HepG2 (cell line): ENCODE measurements around the gene ATP2B2. TPM values are rescaled to one million over a fixed set of nuclear protein-coding genes. Genes with fewer than 3 reads are reported as not detected.

Source experiments
- ATAC-seq: fragments of 200-7000 bp; cut with Tn5 transposase; 3 replicates; pipeline ENCODE4 v1.9.1; 2020; ENCODE audit warnings: mild to moderate bottlenecking, moderate library complexity
- BruUV-seq: library from RNA; stranded (reverse); fragments of 400-500 nt; replicated peaks from 2 replicates; lab custom pipeline; 2021; lab: Mats Ljungman, UMichigan
- CTCF ChIA-PET: fragments of 300-600 bp; formaldehyde crosslinking; extraction: SDS; loops from one replicate; lab custom pipeline; 2021; ENCODE audit warnings: low total read pairs, inconsistent platforms, low intra/inter-chr PET ratio; lab: Yijun Ruan, JAX
- POLR2A ChIA-PET: fragments of 350-600 bp; sonication (Branson Sonifier 250); formaldehyde crosslinking; loops from one replicate; lab custom pipeline; 2020; ENCODE audit warnings: antibody characterized with exemption, inconsistent platforms; lab: Yijun Ruan, JAX
- DNase-seq: peaks from one replicate; pipeline ENCODE4 v3.0.0-alpha.2; 2015; ENCODE audit warnings: low spot score
- FAIRE-seq: peaks from 3 replicates; lab custom pipeline; 2011; peaks lifted over from hg19 to GRCh38; lab: Jason Lieb, UNC
- H2AFZ ChIP-seq: one replicate; pipeline ENCODE4 v1.6.1; 2011; ENCODE audit warnings: low read length, inconsistent platforms
- H3K27ac ChIP-seq: fragments of 300-600 bp; 3 replicates; pipeline ENCODE4 v1.8.0; 2011; ENCODE audit warnings: mixed run types, mild to moderate bottlenecking, mixed read lengths, low read length, inconsistent platforms; ENCODE audit not compliant: insufficient read depth; ENCODE audit errors: extremely low read length
- H3K27me3 ChIP-seq, 2 experiments: fragments of 200-600 bp in 1 of 2; 2 replicates in 1 of 2; 3 replicates in 1 of 2; pipeline versions ENCODE4 v1.6.0 to v1.8.0; 2011; ENCODE audit warnings: low read length in 2 of 2, mild to moderate bottlenecking in 2 of 2, moderate library complexity in 2 of 2, inconsistent platforms in 1 of 2; ENCODE audit not compliant: insufficient read depth in 2 of 2, control insufficient read depth in 1 of 2
- H3K36me3 ChIP-seq, 2 experiments: fragments of 200-600 bp in 1 of 2; replicated peaks in 1 of 2; 2 replicates in 1 of 2; 3 replicates in 1 of 2; pipeline versions ENCODE4 v1.5.1 to v1.8.0; 2011; ENCODE audit warnings: low read length in 2 of 2, inconsistent platforms in 1 of 2; ENCODE audit not compliant: insufficient read depth in 2 of 2, control insufficient read depth in 1 of 2
- H3K4me1 ChIP-seq: 2 replicates; pipeline ENCODE4 v1.5.1; 2012; ENCODE audit warnings: low read length, inconsistent platforms; ENCODE audit not compliant: insufficient read depth
- H3K4me2 ChIP-seq: 2 replicates; pipeline ENCODE4 v1.6.0; 2011; ENCODE audit warnings: low read depth, low read length, inconsistent platforms
- H3K4me3 ChIP-seq, 3 experiments: fragments of 200-600 bp in 1 of 3; sonication (generic), shearing (Covaris generic) in 1 of 3; replicated peaks in 1 of 3; 2 replicates each; pipeline ENCODE4 v1.5.1; 2011 to 2016; ENCODE audit warnings: low read length in 3 of 3, inconsistent platforms in 2 of 3, low read depth in 2 of 3, mild to moderate bottlenecking in 2 of 3, control low read depth in 1 of 3, mixed read lengths in 1 of 3; ENCODE audit not compliant: insufficient read depth in 1 of 3
- H3K79me2 ChIP-seq: one replicate; pipeline ENCODE4 v1.6.1; 2011; ENCODE audit warnings: low read length, inconsistent platforms; ENCODE audit not compliant: insufficient read depth
- H3K9ac ChIP-seq: 2 replicates; pipeline ENCODE4 v1.6.0; 2011; ENCODE audit warnings: mild to moderate bottlenecking, low read depth, low read length, inconsistent platforms; ENCODE audit not compliant: insufficient read depth
- H3K9me3 ChIP-seq: 2 replicates; pipeline ENCODE4 v1.5.1; 2012; ENCODE audit warnings: mild to moderate bottlenecking, low read length
- H4K20me1 ChIP-seq: 2 replicates; pipeline ENCODE4 v1.6.0; 2011; ENCODE audit warnings: inconsistent platforms, mild to moderate bottlenecking, low read length, moderate library complexity; ENCODE audit not compliant: insufficient read depth
- CTCF ChIP-seq: sonication (generic); formaldehyde crosslinking; IDR thresholded peaks from 2 replicates; pipeline ENCODE4 v1.5.0; 2020; ENCODE audit warnings: mild to moderate bottlenecking, missing genetic modification reagents, moderate library complexity
- FIP1L1 ChIP-seq: fragments of 200-400 bp; formaldehyde crosslinking; IDR thresholded peaks from 2 replicates; pipeline ENCODE4 v1.6.1; 2018; ENCODE audit warnings: low read depth, mild to moderate bottlenecking, low read length, moderate library complexity, borderline replicate concordance; ENCODE audit not compliant: insufficient read depth
- HOMEZ ChIP-seq: IDR thresholded peaks from 2 replicates; pipeline ENCODE4 v1.6.1; 2016; ENCODE audit warnings: low read depth
- JARID2 ChIP-seq: sonication (generic); formaldehyde crosslinking; IDR thresholded peaks from 2 replicates; pipeline ENCODE4 v1.8.1; 2023; ENCODE audit warnings: missing genetic modification reagents, inconsistent platforms; ENCODE audit not compliant: insufficient replicate concordance
- MTF1 ChIP-seq: sonication (generic); formaldehyde crosslinking; IDR thresholded peaks from 2 replicates; pipeline ENCODE4 v1.5.0; 2020; ENCODE audit warnings: missing genetic modification reagents
- PRDM15 ChIP-seq: sonication (generic); formaldehyde crosslinking; IDR thresholded peaks from 2 replicates; pipeline ENCODE4 v1.4.0; 2020; ENCODE audit warnings: missing genetic modification reagents
- WGBS: methylation state at CpG from one replicate; pipeline ENCODE4 v1.1.6; 2017; ENCODE audit warnings: low lambda C conversion rate; 5-methylcytosine and 5-hydroxymethylcytosine counted together
- in situ Hi-C: cut with HindIII; loops from 2 replicates; pipeline ENCODE4 v1.10.0; 2017; ENCODE audit warnings: low pct_unique_long_range_greater_than_20kb; ENCODE audit not compliant: extremely low pct_ligation_motif_present
- intact Hi-C: fragments of 100-400 bp; cut with micrococcal nuclease; formaldehyde crosslinking; loops from one replicate; pipeline ENCODE4 v1.10.0; 2022; ENCODE audit not compliant: unreplicated experiment
- polyA plus RNA-seq, 8 experiments: library from polyadenylated mRNA; depleted of rRNA in 3 of 8; stranded (reverse) in 7 of 8; unstranded in 1 of 8; fragments of >200 nt; fragmentation: Illumina TruSeq in 4 of 8; extraction: Trizol in 4 of 8; gene quantifications; 2 replicates each; pipeline versions ENCODE4 v1.2.1 to v1.2.3, GENCODE V29; 2011 to 2016; ENCODE audit warnings: low read depth in 4 of 8, missing spikeins in 1 of 8, mixed read lengths in 1 of 8; ENCODE audit not compliant: insufficient read depth in 1 of 8
- total RNA-seq, 5 experiments: library from RNA; depleted of rRNA; stranded (reverse); fragments of >200 nt; fragmentation: Illumina TruSeq; extraction: Trizol; gene quantifications; 2 replicates each; pipeline ENCODE4 v1.2.3, GENCODE V29; 2016; ENCODE audit warnings: low read depth in 1 of 5
- TF ChIP-seq, protein P1 (sequence below): sonication (generic); formaldehyde crosslinking; IDR thresholded peaks from 2 replicates; pipeline ENCODE4 v1.4.0; 2020; ENCODE audit warnings: missing genetic modification reagents, borderline replicate concordance

ATP2B2 gene
- total and polyA plus RNA-seq, 2 of the 13 experiments (the other 11 are each of a cell fraction or from before 2014, with no cell fraction given) = 1.5 to 2.3 TPM

GRCh38 chr3:10528046-10528445, 22.7 kb upstream of the ATP2B2 start:
- no peak overlapping the region for H3K4me2 ChIP-seq
- in situ Hi-C loops = no loop called here
- no peak overlapping the region for H2AFZ ChIP-seq
- no peak overlapping the region for H3K9ac ChIP-seq
- no peaks in the 10 kb centered on the region for H3K9me3 ChIP-seq
- H3K36me3 ChIP-seq = no peaks in the 10 kb centered on the region
- TF ChIP-seq MTF1 (CRISPR knock-in tag) (no peak), PRDM15 (CRISPR knock-in tag) (no peak), FIP1L1 (no peak), HOMEZ (CRISPR knock-in tag) (no peak), CTCF (CRISPR knock-in tag) (no peak), JARID2 (no peak)
- TF ChIP-seq, protein P1, sequence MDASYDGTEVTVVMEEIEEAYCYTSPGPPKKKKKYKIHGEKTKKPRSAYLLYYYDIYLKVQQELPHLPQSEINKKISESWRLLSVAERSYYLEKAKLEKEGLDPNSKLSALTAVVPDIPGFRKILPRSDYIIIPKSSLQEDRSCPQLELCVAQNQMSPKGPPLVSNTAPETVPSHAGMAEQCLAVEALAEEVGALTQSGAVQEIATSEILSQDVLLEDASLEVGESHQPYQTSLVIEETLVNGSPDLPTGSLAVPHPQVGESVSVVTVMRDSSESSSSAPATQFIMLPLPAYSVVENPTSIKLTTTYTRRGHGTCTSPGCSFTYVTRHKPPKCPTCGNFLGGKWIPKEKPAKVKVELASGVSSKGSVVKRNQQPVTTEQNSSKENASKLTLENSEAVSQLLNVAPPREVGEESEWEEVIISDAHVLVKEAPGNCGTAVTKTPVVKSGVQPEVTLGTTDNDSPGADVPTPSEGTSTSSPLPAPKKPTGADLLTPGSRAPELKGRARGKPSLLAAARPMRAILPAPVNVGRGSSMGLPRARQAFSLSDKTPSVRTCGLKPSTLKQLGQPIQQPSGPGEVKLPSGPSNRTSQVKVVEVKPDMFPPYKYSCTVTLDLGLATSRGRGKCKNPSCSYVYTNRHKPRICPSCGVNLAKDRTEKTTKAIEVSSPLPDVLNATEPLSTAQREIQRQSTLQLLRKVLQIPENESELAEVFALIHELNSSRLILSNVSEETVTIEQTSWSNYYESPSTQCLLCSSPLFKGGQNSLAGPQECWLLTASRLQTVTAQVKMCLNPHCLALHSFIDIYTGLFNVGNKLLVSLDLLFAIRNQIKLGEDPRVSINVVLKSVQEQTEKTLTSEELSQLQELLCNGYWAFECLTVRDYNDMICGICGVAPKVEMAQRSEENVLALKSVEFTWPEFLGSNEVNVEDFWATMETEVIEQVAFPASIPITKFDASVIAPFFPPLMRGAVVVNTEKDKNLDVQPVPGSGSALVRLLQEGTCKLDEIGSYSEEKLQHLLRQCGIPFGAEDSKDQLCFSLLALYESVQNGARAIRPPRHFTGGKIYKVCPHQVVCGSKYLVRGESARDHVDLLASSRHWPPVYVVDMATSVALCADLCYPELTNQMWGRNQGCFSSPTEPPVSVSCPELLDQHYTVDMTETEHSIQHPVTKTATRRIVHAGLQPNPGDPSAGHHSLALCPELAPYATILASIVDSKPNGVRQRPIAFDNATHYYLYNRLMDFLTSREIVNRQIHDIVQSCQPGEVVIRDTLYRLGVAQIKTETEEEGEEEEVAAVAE = no peak
- no TSS peak for BruUV-seq
- no peaks in the 10 kb centered on the region for H4K20me1 ChIP-seq
- POLR2A ChIA-PET = no interaction called here
- no peak for DNase-seq
- H3K27ac ChIP-seq = no peak overlapping the region
- no peaks in the 10 kb centered on the region for H3K4me1 ChIP-seq
- H3K4me3 ChIP-seq = no peak overlapping the region
- FAIRE-seq = no peak
- H3K79me2 ChIP-seq = no peaks in the 10 kb centered on the region
- 55% methylated on average over 7 of the region's 7 CpGs for WGBS
- ATAC-seq = no peak; the same call in 1 of the 3 replicates
- CTCF ChIA-PET = no interaction called here
- intact Hi-C loops = no loop called here
- H3K27me3 ChIP-seq = peaks cover 1 to 20% of the 10 kb centered on the region in 2 experiments; a peak in 2 of 5 replicates
